HCT116 (cell line): ENCODE results near the gene KAZN.

Experiments
- CTCF ChIP-seq, 3 experiments: fragments of 200-600 bp in 1 of 3; sonication (generic) in 1 of 3; IDR thresholded peaks in 2 of 3; conservative IDR thresholded peaks in 1 of 3; 2 replicates each; pipeline ENCODE4 v1.5.1; 2012 to 2017; ENCODE audit warnings: low read depth in 2 of 3, low read length in 2 of 3, antibody characterized with exemption in 1 of 3, borderline replicate concordance in 1 of 3, control low read depth in 1 of 3, mild to moderate bottlenecking in 1 of 3, mixed read lengths in 1 of 3, mixed run types in 1 of 3, moderate library complexity in 1 of 3; ENCODE audit not compliant: insufficient read depth in 1 of 3
- POLR2A ChIP-seq: IDR thresholded peaks from 2 replicates; pipeline ENCODE4 v1.7.0; 2011; ENCODE audit warnings: borderline replicate concordance; ENCODE audit not compliant: insufficient read depth, insufficient read length; ENCODE audit errors: extremely low read depth

- no peak for TF ChIP-seq POLR2A
- TF ChIP-seq CTCF (IDR thresholded peaks at IDR 0.05 in 2 of 3, conservative IDR thresholded peaks at IDR 0.05 in 1 of 3; ENCODE audit: borderline replicate concordance in 1 of 3, insufficient read depth in 1 of 3, low read depth in 2 of 3, low read length in 2 of 3) = no peak
Measured at GRCh38 chr1:14774988-14775387, 176.5 kb downstream of the KAZN start.
